Measurements from ENCODE around the gene SLCO4A1.
A peak's percentile ranks its signal among the peaks of the same experiment; 100 is the strongest.
"Not testable (repeated sequence)": the region's sequence is repeated elsewhere in the genome, so short reads cannot be mapped to it uniquely, and the experiment has no call there.

The SLCO4A1 gene

DNA sequence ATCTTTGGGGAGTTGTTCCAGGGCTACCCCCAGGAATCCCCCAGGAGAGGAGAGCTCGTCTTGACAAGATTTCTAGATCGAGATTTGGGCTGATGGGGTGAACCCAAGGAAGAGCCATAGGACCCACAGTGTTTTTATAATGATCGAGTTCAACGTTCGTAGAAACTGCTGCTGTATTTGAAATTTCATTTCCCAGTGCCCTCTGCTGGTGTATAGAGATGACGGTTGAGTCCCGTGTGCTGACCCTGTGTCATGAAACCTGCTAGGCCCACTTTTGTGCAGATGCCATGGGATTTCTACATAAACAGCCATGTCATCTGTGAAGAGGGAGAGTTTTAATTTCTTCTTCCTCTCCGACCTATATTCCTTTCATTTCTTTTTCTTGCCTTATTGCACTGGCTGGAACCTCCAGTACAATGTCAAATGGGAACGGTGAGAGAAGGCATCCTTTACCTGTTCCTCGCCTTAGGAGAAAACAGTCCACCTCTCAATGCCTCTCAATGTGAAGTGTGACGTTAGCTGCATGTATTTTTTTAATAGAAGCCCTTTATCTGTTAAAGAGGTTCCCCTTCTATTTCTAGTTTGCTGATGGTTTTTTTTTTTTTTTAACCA lies 37.8 kb downstream of the SLCO4A1 start:
- TF ChIP-seq, protein P1, sequence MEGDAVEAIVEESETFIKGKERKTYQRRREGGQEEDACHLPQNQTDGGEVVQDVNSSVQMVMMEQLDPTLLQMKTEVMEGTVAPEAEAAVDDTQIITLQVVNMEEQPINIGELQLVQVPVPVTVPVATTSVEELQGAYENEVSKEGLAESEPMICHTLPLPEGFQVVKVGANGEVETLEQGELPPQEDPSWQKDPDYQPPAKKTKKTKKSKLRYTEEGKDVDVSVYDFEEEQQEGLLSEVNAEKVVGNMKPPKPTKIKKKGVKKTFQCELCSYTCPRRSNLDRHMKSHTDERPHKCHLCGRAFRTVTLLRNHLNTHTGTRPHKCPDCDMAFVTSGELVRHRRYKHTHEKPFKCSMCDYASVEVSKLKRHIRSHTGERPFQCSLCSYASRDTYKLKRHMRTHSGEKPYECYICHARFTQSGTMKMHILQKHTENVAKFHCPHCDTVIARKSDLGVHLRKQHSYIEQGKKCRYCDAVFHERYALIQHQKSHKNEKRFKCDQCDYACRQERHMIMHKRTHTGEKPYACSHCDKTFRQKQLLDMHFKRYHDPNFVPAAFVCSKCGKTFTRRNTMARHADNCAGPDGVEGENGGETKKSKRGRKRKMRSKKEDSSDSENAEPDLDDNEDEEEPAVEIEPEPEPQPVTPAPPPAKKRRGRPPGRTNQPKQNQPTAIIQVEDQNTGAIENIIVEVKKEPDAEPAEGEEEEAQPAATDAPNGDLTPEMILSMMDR (IDR thresholded peaks at IDR 0.05; ENCODE audit: control insufficient read depth, extremely low read depth, insufficient read depth), result no peak
- no peak for DNase-seq (ENCODE audit: low read depth)
- no peak overlapping the region for H3K4me3 ChIP-seq (ENCODE audit: low read depth, low read length)

DNA sequence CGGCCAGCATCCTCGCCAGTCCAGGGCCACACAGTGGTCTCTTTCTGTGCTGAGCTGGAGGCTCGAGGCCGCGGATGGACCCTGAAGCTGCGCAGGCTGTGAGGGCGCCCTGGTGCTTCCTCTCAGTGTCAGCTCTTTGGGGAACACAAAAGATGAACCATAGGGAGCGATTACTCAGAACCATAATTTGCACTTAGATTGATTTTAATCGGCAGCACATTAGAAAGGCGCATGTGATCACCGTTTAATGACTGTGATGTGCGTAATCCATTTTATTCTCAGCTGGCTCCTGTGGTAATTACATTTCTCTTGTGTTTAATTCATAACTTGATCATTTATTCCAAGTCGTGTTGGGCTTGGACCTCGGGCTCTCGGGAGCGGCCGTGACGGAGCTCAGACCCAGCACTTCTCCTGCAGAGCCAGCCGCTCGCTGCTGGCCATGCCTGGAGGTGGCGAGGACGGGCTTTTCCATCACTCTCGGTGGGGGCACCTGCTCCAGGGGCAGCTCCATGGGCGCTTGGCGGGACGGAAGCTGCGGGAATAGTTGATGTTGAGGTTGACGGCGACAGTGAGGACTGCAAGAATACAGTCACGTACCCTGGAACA lies 40.7 kb downstream of the SLCO4A1 start:
- no peak overlapping the region for H3K4me3 ChIP-seq (ENCODE audit: low read depth, low read length)
- DNase-seq (ENCODE audit: low read depth), result no peak
- TF ChIP-seq, protein P1 (IDR thresholded peaks at IDR 0.05; ENCODE audit: control insufficient read depth, extremely low read depth, insufficient read depth), result no peak

DNA sequence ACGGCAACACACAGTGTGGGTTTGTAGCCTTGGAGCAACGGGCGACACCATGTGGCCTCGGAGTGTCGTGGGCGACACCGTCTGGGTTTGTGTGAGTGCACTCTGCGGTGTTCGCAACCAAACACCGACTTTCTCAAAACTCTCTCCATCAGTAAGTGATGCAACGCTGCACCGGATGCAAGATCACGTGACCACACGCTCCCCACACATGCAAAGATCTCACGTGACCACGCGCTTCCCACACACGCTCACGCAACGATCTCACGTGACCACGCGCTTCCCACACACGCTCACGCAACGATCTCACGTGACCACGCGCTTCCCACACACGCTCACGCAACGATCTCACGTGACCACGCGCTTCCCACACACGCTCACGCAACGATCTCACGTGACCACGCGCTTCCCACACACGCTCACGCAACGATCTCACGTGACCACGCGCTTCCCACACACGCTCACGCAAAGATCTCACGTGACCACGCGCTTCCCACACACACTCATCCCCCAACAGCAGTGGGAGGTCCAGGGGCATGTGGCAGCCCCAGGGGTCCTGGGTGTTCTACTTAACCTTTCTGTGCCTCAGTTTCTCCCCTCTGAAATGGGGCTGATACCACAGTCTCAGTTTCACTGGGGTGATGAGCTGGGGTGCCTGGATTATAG lies 41.5 kb downstream of the SLCO4A1 start:
- not testable (repeated sequence) for DNase-seq (ENCODE audit: low read depth); H3K4me3 ChIP-seq (ENCODE audit: low read depth, low read length)

DNA sequence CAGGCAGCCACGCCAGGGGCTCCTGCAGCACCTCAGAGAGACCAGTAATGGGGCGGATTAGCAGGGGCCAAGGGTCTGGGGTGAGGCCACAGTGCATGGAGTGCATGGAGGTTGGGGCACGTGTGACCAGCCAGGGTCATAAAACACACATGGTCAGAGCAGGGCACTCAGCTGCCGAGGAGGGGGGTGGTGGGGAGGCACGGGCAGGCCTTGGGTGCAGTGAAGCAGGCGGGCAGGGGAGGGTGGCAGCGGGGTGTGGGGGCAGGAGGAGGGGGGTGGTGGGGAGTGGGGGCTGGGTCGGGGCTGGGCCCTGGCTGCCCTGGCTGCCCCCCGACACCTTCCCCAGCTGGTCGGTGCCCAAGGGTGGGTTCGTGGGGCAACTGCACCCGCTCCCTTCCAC lies 42.7 kb downstream of the SLCO4A1 start:
- H3K4me3 ChIP-seq (ENCODE audit: low read depth, low read length), result no peak overlapping the region
- DNase-seq (ENCODE audit: low read depth), result no peak
- TF ChIP-seq, protein P1 (IDR thresholded peaks at IDR 0.05; ENCODE audit: control insufficient read depth, extremely low read depth, insufficient read depth), result no peak

DNA sequence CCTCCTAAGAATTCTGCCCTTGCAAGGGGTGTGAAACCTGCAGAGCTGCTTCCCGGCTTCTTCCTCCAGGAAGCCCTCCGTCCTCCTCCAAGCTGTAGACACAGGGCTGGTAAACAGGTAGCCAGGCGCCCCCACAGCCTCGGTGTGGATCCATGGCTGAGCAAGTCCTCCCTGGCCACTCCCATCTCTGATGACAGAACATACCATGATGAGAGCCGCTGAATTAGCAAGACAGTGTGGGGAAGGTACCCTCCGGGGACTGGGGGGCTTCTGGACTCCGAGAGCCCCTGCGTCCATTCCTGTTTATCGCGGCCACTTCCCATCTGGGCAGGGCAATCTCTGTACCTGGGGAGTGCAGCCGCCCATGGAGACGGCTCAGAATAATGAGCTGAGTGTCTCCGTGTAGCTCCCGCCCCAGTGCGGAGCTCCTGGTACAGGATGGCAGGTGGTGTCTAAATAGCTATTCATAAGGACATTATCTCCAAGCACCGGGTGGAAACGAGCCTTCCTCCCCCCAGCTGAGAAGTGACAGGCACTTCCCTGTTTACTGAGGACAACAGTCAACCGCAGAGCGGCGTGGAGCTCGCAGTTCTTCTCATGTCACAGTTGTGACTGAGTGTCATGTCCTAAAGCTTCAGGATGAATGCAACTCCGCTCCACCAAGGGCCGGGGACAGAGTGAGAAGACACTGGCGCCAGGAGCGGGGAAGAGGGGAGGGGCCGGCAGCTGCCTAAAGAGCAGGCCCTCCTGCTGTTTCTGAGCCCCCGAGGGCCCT lies 43.7 kb downstream of the SLCO4A1 start:
- TF ChIP-seq, protein P1 (IDR thresholded peaks at IDR 0.05; ENCODE audit: control insufficient read depth, extremely low read depth, insufficient read depth), result no peak
- peak; percentile 8 for DNase-seq (ENCODE audit: low read depth)
- no peak overlapping the region for H3K4me3 ChIP-seq (ENCODE audit: low read depth, low read length)

DNA sequence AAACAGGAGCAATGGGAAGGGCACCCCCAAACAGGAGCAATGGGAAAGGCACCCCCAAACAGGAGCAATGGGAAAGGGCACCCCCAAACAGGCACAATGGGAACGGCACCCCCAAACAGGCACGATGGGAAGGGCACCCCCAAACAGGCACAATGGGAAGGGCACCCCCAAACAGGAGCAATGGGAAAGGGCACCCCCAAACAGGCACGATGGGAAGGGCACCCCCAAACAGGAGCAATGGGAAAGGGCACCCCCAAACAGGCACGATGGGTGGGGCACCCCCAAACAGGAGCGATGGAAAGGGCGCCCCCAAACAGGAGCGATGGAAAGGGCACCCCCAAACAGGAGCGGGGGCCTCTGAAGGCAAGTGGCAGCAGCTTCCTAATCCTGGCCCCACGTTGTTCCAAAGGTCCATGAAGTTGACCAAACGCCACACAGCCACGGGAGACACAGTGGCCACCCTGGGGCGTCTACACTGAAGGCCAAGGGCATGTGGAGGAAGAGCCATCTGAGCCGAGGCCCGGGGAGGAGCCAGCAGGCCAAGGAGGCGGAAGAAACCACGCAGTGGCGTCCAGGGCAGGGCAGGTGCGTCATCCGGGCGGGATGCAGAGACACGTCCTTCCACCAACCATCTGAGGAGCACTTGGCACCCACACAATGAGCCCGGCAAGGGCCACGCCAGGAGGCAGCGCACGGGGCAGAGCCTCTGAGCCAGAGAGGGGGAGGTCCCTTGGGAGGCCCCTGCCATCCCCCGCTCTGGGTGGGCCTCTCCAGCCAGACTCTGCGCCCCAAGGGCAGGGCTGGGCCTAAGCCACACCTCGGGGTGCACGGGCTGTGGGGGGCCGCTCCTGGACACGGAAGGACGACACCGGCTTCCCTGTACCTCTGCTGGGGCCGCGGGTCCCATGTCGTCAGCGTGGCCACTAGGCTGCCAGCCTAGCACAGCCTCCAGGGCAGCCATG lies 44.8 kb downstream of the SLCO4A1 start:
- TF ChIP-seq, protein P1 (IDR thresholded peaks at IDR 0.05; ENCODE audit: control insufficient read depth, extremely low read depth, insufficient read depth), result no peak
- no peak for DNase-seq (ENCODE audit: low read depth)
- H3K4me3 ChIP-seq (ENCODE audit: low read depth, low read length), result no peak overlapping the region

Measured in LNCaP clone FGC (cell line).